ENCODE measurements around the gene CCSER1.
A peak's percentile ranks its signal among the peaks of the same experiment; 100 is the strongest.

The CCSER1 gene

GRCh38 chr4:91502365-91502764 lies 1375.2 kb downstream of the CCSER1 start:
- Mint-ChIP-seq H3K27me3 (ENCODE audit: low read depth, poor library complexity) (no peaks in the 10 kb centered on the region), H3K4me3 (no peak overlapping the region), H3K27ac (no peak overlapping the region), H3K4me1 (no peaks in the 10 kb centered on the region), H3K9me3 (no peaks in the 10 kb centered on the region), H3K36me3 (ENCODE audit: low read depth) (no peaks in the 10 kb centered on the region)
- TF ChIP-seq CTCF (IDR thresholded peaks at IDR 0.05) = peak; percentile 8
- no peak for DNase-seq

- no peak overlapping the region for H3K4me3 Mint-ChIP-seq
- no peaks in the 10 kb centered on the region for H3K27me3 Mint-ChIP-seq (ENCODE audit: low read depth, poor library complexity)
- peaks cover 32% of the 10 kb centered on the region for H3K9me3 Mint-ChIP-seq
- TF ChIP-seq CTCF (IDR thresholded peaks at IDR 0.05) = no peak
- no peaks in the 10 kb centered on the region for H3K4me1 Mint-ChIP-seq
- no peak overlapping the region for H3K27ac Mint-ChIP-seq
- DNase-seq = no peak
- H3K36me3 Mint-ChIP-seq (ENCODE audit: low read depth) = peaks cover 4% of the 10 kb centered on the region
Observed at GRCh38 chr4:91513326-91513725, 1386.1 kb downstream of the CCSER1 start.

- DNase-seq = no peak
- no peak for TF ChIP-seq CTCF (IDR thresholded peaks at IDR 0.05)
- no peak overlapping the region for H3K27ac Mint-ChIP-seq
- peaks cover 28% of the 10 kb centered on the region for H3K9me3 Mint-ChIP-seq
- no peaks in the 10 kb centered on the region for H3K4me1 Mint-ChIP-seq
- H3K4me3 Mint-ChIP-seq = no peak overlapping the region
- no peaks in the 10 kb centered on the region for H3K27me3 Mint-ChIP-seq (ENCODE audit: low read depth, poor library complexity)
- no peaks in the 10 kb centered on the region for H3K36me3 Mint-ChIP-seq (ENCODE audit: low read depth)
Observed at GRCh38 chr4:91519155-91519554, 1392.0 kb downstream of the CCSER1 start.

- H3K27me3 Mint-ChIP-seq (ENCODE audit: low read depth, poor library complexity) = no peaks in the 10 kb centered on the region
Observed at GRCh38 chr4:91525621-91526020, 1398.4 kb downstream of the CCSER1 start.

GRCh38 chr4:91527056-91527455 lies 1399.9 kb downstream of the CCSER1 start:
- no peak for DNase-seq
- H3K36me3 Mint-ChIP-seq (ENCODE audit: low read depth) = no peaks in the 10 kb centered on the region
- no peak overlapping the region for H3K27ac Mint-ChIP-seq
- peaks cover 20% of the 10 kb centered on the region for H3K9me3 Mint-ChIP-seq
- H3K27me3 Mint-ChIP-seq (ENCODE audit: low read depth, poor library complexity) = no peaks in the 10 kb centered on the region
- no peaks in the 10 kb centered on the region for H3K4me1 Mint-ChIP-seq
- H3K4me3 Mint-ChIP-seq = no peak overlapping the region
- TF ChIP-seq CTCF (IDR thresholded peaks at IDR 0.05) = no peak

More at GRCh38 chr4:91525621-91526020, 1398.4 kb downstream of the CCSER1 start:
- no peak overlapping the region for H3K27ac Mint-ChIP-seq
- no peak overlapping the region for H3K4me3 Mint-ChIP-seq
- no peak for DNase-seq
- TF ChIP-seq CTCF (IDR thresholded peaks at IDR 0.05) = no peak
- peaks cover 20% of the 10 kb centered on the region for H3K9me3 Mint-ChIP-seq
- no peaks in the 10 kb centered on the region for H3K36me3 Mint-ChIP-seq (ENCODE audit: low read depth)
- H3K4me1 Mint-ChIP-seq = no peaks in the 10 kb centered on the region

- Mint-ChIP-seq H3K4me3 (no peak overlapping the region), H3K27ac (no peak overlapping the region), H3K4me1 (no peaks in the 10 kb centered on the region), H3K36me3 (ENCODE audit: low read depth) (no peaks in the 10 kb centered on the region), H3K9me3 (peaks cover 36% of the 10 kb centered on the region), H3K27me3 (ENCODE audit: low read depth, poor library complexity) (no peaks in the 10 kb centered on the region)
- no peak for TF ChIP-seq CTCF (IDR thresholded peaks at IDR 0.05)
- DNase-seq = no peak
Observed at GRCh38 chr4:91567594-91567993, 1440.4 kb downstream of the CCSER1 start.

All from nephron progenitor cell (in vitro differentiated cells).